ENCODE results near the gene SERPINA1.

GRCh38 chr14:94396628-94397225, 8.3 kb upstream of the SERPINA1 start:
- TF ChIP-seq ZFX (IDR thresholded peaks at IDR 0.05): no peak
- no peak for TF ChIP-seq POLR2A (IDR thresholded peaks at IDR 0.05; ENCODE audit: borderline replicate concordance, extremely low read depth, insufficient read depth, insufficient read length)
- no peak for TF ChIP-seq POLR2AphosphoS5 (IDR thresholded peaks at IDR 0.05; ENCODE audit: low read depth, low read length)
- TF ChIP-seq EGR1 (IDR thresholded peaks at IDR 0.05; ENCODE audit: low read depth): no peak

Measured in HCT116 (cell line).